ENCODE data around the gene CUX1. TPM values are rescaled to one million over a fixed set of nuclear protein-coding genes. Genes with fewer than 3 reads are reported as not detected.

CUX1 gene
- total RNA-seq, 1 experiment from 2014 or later = 53.5 TPM

DNA sequence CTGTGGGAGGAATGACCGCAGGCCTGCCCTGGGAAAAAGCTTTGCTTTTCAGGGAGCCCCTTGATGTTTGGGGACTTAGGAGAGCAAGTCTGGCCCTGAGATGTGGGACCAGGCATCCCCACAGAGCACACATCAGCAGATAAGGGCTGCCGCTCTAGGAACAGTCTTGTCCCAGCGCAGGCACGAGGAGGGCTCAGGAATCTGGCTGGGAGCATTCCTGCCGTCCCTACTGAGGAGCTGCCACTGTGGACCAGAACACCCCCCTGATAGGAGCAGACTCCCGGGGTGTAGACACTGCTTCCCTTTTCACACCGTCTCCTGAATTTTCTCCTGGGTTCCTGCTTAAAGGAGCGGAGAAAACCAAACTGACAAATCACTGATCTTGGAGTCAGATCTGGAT lies 232.3 kb downstream of the CUX1 start:
- H3K36me3 Mint-ChIP-seq (ENCODE audit: insufficient read depth in 1 of 3, low read depth in 3 of 3) = peaks cover 19 to 25% (median 23%) of the 10 kb centered on the region in 3 experiments
- no peaks in the 10 kb centered on the region; the same call in none of the 2 replicates for H3K27me3 Mint-ChIP-seq (ENCODE audit: low read depth)
- no CpG with 5 or more reads among the region's 8 CpGs for WGBS (ENCODE audit: extremely low coverage, insufficient read length, low lambda C conversion rate)
- H3K27ac Mint-ChIP-seq = no peak overlapping the region
- no peaks in the 10 kb centered on the region; the same call in 1 of the 2 replicates for H3K79me2 ChIP-seq (ENCODE audit: insufficient read depth, low read length)
- no peak overlapping the region; the same call in 1 of the 2 replicates for H3K14ac ChIP-seq (ENCODE audit: insufficient read depth, low read length)
- peaks cover 14 to 16% of the 10 kb centered on the region in 2 experiments for H3K9me3 Mint-ChIP-seq
- no peak overlapping the region for H3K27ac ChIP-seq (ENCODE audit: insufficient read length, low read depth, low read length)
- no peak overlapping the region for H2BK12ac ChIP-seq (ENCODE audit: insufficient read length, low read depth, low read length)
- H2BK5ac ChIP-seq (ENCODE audit: insufficient read length, low read length) = no peak overlapping the region
- H3K18ac ChIP-seq (ENCODE audit: insufficient read length, low read depth, low read length) = no peak overlapping the region
- H3K4me2 ChIP-seq (ENCODE audit: insufficient read depth, insufficient read length, low read length) = no peak overlapping the region
- no peak overlapping the region for H4K91ac ChIP-seq (ENCODE audit: insufficient read length, low read depth, low read length)
- no peak for DNase-seq
- H3K4me1 ChIP-seq (ENCODE audit: insufficient read depth, low read length) = no peaks in the 10 kb centered on the region; the same call in 1 of the 2 replicates
- H4K5ac ChIP-seq (ENCODE audit: insufficient read length, low read depth, low read length) = no peak overlapping the region
- H3K9me3 ChIP-seq (ENCODE audit: control insufficient read depth, low read depth, low read length) = no peaks in the 10 kb centered on the region
- peaks cover 5 to 6% of the 10 kb centered on the region in 2 experiments for H3K4me1 Mint-ChIP-seq
- H3K79me1 ChIP-seq (ENCODE audit: insufficient read depth, low read depth, low read length, poor library complexity, severe bottlenecking) = no peaks in the 10 kb centered on the region
- no peak overlapping the region for H3K4ac ChIP-seq (ENCODE audit: low read depth, low read length)
- peak overlapping the region; percentile 18 for H4K8ac ChIP-seq (replicated peaks; ENCODE audit: insufficient read length, low read depth, low read length)
- no peak overlapping the region for H2BK15ac ChIP-seq (ENCODE audit: low read depth, low read length)
- H2AK5ac ChIP-seq (ENCODE audit: insufficient read length, low read length) = no peak overlapping the region
- no peak overlapping the region for H2BK120ac ChIP-seq (ENCODE audit: low read depth, low read length, poor library complexity, severe bottlenecking)
- H4K20me1 ChIP-seq (ENCODE audit: control insufficient read depth, insufficient read depth, insufficient read length) = no peaks in the 10 kb centered on the region
- no peak overlapping the region for H3K56ac ChIP-seq (ENCODE audit: insufficient read length, low read depth, low read length)
- TF ChIP-seq, protein P1, sequence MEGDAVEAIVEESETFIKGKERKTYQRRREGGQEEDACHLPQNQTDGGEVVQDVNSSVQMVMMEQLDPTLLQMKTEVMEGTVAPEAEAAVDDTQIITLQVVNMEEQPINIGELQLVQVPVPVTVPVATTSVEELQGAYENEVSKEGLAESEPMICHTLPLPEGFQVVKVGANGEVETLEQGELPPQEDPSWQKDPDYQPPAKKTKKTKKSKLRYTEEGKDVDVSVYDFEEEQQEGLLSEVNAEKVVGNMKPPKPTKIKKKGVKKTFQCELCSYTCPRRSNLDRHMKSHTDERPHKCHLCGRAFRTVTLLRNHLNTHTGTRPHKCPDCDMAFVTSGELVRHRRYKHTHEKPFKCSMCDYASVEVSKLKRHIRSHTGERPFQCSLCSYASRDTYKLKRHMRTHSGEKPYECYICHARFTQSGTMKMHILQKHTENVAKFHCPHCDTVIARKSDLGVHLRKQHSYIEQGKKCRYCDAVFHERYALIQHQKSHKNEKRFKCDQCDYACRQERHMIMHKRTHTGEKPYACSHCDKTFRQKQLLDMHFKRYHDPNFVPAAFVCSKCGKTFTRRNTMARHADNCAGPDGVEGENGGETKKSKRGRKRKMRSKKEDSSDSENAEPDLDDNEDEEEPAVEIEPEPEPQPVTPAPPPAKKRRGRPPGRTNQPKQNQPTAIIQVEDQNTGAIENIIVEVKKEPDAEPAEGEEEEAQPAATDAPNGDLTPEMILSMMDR (conservative IDR thresholded peaks at IDR 0.05) = no peak
- H3K9ac ChIP-seq (ENCODE audit: extremely low read depth, insufficient read length, low read length) = no peak overlapping the region
- no peak overlapping the region for H3T11ph ChIP-seq (ENCODE audit: low read length)
- no peak overlapping the region for H3K4me3 Mint-ChIP-seq
- no peak overlapping the region for H2BK20ac ChIP-seq (ENCODE audit: low read depth, low read length, poor library complexity, severe bottlenecking)
- H3K23me2 ChIP-seq (ENCODE audit: insufficient read length, low read depth, low read length, poor library complexity, severe bottlenecking) = no peaks in the 10 kb centered on the region
- H2AFZ ChIP-seq (ENCODE audit: low read length) = no peak overlapping the region
- H3K27me3 ChIP-seq (ENCODE audit: insufficient read depth, low read length) = no peaks in the 10 kb centered on the region
- no peak overlapping the region for H3K23ac ChIP-seq (ENCODE audit: insufficient read length, low read depth, low read length)

Measured in H9 (cell line).